H1 (cell line): Measurements from ENCODE around the gene NACAD. TPM values are rescaled to one million over a fixed set of nuclear protein-coding genes. Genes with fewer than 3 reads are reported as not detected.

ENCODE experiments used
- BRCA1 ChIP-seq: IDR thresholded peaks from 2 replicates; pipeline ENCODE4 v1.6.1; 2012; ENCODE audit warnings: low read depth, low read length, improper control_type of control experiment
- JUN ChIP-seq: IDR thresholded peaks from 2 replicates; pipeline ENCODE4 v1.6.1; 2011; ENCODE audit warnings: low read depth, mild to moderate bottlenecking, improper control_type of control experiment, low read length
- MAFK ChIP-seq: IDR thresholded peaks from 2 replicates; pipeline ENCODE4 v1.6.1; 2012; ENCODE audit warnings: low read depth, mild to moderate bottlenecking, improper control_type of control experiment, low read length
- POLR2A ChIP-seq, 2 experiments: IDR thresholded peaks; 1 replicate in 1 of 2; 2 replicates in 1 of 2; pipeline ENCODE4 v1.6.1; 2011; ENCODE audit warnings: low read depth in 2 of 2, low read length in 2 of 2, mild to moderate bottlenecking in 2 of 2; ENCODE audit errors: control extremely low read depth in 1 of 2
- SRF ChIP-seq: IDR thresholded peaks from 2 replicates; pipeline ENCODE4 v1.6.1; 2011; ENCODE audit warnings: mild to moderate bottlenecking, low read depth, low read length, moderate library complexity
- polyA plus RNA-seq, 7 experiments: library from polyadenylated mRNA; depleted of rRNA in 3 of 7; stranded (reverse) in 5 of 7; unstranded in 2 of 7; fragments of >200 nt in 5 of 7; fragments of 200-250 nt in 2 of 7; gene quantifications; 1 replicate in 5 of 7; 2 replicates in 1 of 7; 4 replicates in 1 of 7; pipeline versions ENCODE4 v1.2.1 to v1.2.3, GENCODE V29; 2011 to 2013; ENCODE audit warnings: missing spikeins in 2 of 7, mixed read lengths in 2 of 7
- total RNA-seq: library from RNA; stranded (reverse); fragmentation: NEBNext Ultra II Directional; extraction: Animal tissue kit (Norgen Biotek cat#: 25700); gene quantifications from 2 replicates; pipeline ENCODE4 v1.2.1, GENCODE V29; 2021

NACAD gene
- total and polyA plus RNA-seq, 2 of the 8 experiments (the other 6 are each of a cell fraction or from before 2014, with no cell fraction given), result 1.3 to 6.0 TPM

GRCh38 chr7:45129181-45129800 is 40.5 kb upstream of the NACAD start (continued):
- no peak for TF ChIP-seq SRF
- no peak for TF ChIP-seq BRCA1
- no peak for TF ChIP-seq JUN
- no peak for TF ChIP-seq POLR2A (IDR thresholded peaks at IDR 0.05; ENCODE audit: control extremely low read depth in 1 of 2, low read depth in 2 of 2, low read length in 2 of 2)
- no peak for TF ChIP-seq MAFK
